ENCODE results near the gene PTPRJ.

GRCh38 chr11:48170241-48171233 is 190.2 kb downstream of the PTPRJ start:
- TF ChIP-seq CTCF (optimal IDR thresholded peaks at IDR 0.05 in 1 of 3, IDR thresholded peaks at IDR 0.05 in 1 of 3, conservative IDR thresholded peaks at IDR 0.05 in 1 of 3; ENCODE audit: extremely low read depth in 1 of 3, insufficient read depth in 2 of 3, low read length in 3 of 3) = no peak
- no peak for TF ChIP-seq EZH2 (IDR thresholded peaks at IDR 0.05; ENCODE audit: low read length)
